Progenitor cell of endocrine pancreas (in vitro differentiated cells): ENCODE data around the gene ATG7. TPM values are rescaled to one million over a fixed set of nuclear protein-coding genes. Genes with fewer than 3 reads are reported as not detected.

ENCODE experiments used
- DNase-seq: peaks from one replicate; pipeline ENCODE4 v3.0.0; 2021; ENCODE audit warnings: low spot score; ENCODE audit not compliant: unreplicated experiment
- H3K27ac Mint-ChIP-seq: 2 replicates; pipeline ENCODE4 v1.8.0; 2021; ENCODE audit warnings: mild to moderate bottlenecking, moderate library complexity, mixed read lengths
- H3K27me3 Mint-ChIP-seq: 2 replicates; pipeline ENCODE4 v1.8.0; 2021; ENCODE audit warnings: mixed read lengths
- H3K36me3 Mint-ChIP-seq: 2 replicates; pipeline ENCODE4 v1.8.0; 2022; ENCODE audit warnings: mixed read lengths; ENCODE audit not compliant: insufficient read depth
- H3K4me1 Mint-ChIP-seq: 2 replicates; pipeline ENCODE4 v1.8.0; 2021; ENCODE audit warnings: low read depth, mixed read lengths
- H3K4me3 Mint-ChIP-seq: 2 replicates; pipeline ENCODE4 v1.8.0; 2021; ENCODE audit warnings: low read depth, mild to moderate bottlenecking, moderate library complexity, mixed read lengths
- H3K9me3 Mint-ChIP-seq: 2 replicates; pipeline ENCODE4 v1.8.0; 2021; ENCODE audit warnings: low read depth, mixed read lengths
- CTCF ChIP-seq: fragments of 200-600 bp; sonication (generic); IDR thresholded peaks from one replicate; pipeline ENCODE4 v1.5.0; 2021; ENCODE audit warnings: antibody characterized with exemption, mild to moderate bottlenecking; ENCODE audit not compliant: unreplicated experiment
- total RNA-seq: library from RNA; stranded (reverse); gene quantifications from 2 replicates; pipeline ENCODE4 v1.2.1, GENCODE V29; 2021

The ATG7 gene
- total RNA-seq, 1 donor from 2014 or later = 29.1 TPM

DNA sequence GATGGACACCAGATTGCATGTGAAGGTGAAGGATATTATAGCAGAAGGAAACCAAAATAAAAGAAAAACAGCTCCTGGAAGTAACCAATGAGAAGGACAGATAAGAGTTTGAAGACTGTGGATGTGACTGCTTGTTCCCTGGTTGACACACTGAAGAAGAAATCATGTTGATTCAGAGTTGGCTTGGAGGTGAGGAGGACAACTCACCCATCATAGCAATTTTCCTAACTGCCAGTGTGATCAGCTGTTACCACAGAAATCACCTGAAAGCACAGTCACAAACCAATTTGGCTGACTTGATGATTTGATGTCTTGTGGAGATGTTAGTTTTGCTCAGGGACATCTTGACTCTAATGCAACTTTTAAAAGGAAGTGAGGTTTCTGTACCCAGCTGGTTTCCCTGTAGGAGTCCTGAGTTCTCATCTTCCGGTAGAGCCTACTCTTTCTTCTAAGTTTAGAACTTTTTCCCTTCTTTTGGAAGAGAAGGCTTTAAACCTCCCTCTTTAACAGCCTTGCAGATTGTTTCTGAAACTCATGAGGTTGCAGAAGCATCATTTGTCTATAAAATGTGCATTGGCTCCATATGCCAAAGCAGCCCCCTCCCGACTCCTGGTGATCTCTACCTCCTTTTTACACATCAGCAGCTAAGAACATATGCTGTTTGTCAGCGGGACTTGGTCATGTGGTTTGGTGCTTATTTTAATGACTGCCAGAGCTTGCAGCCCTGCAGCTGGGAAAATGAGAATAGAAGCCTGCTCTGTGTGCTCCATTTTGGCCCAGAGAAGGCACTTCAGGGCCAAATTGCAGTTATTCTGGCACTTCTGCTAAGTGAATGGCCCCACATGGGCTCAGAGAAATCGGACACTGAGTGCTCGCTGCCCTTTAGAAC, 10.3 kb downstream of the ATG7 start:
- H3K36me3 Mint-ChIP-seq = peaks cover 3% of the 10 kb centered on the region
- TF ChIP-seq CTCF = no peak

GRCh38 chr3:11283139-11283475, 10.9 kb downstream of the ATG7 start:
- Mint-ChIP-seq H3K27ac (no peak overlapping the region), H3K9me3 (no peaks in the 10 kb centered on the region), H3K27me3 (no peaks in the 10 kb centered on the region), H3K4me3 (no peak overlapping the region), H3K36me3 (peaks cover 3% of the 10 kb centered on the region), H3K4me1 (no peaks in the 10 kb centered on the region)
- DNase-seq = no peak
- TF ChIP-seq CTCF = no peak

More for the DNA sequence above, 10.3 kb downstream of the ATG7 start:
- Mint-ChIP-seq H3K4me3 (no peak overlapping the region), H3K4me1 (no peaks in the 10 kb centered on the region), H3K27me3 (no peaks in the 10 kb centered on the region), H3K27ac (no peak overlapping the region), H3K9me3 (no peaks in the 10 kb centered on the region)
- no peak for DNase-seq

DNA sequence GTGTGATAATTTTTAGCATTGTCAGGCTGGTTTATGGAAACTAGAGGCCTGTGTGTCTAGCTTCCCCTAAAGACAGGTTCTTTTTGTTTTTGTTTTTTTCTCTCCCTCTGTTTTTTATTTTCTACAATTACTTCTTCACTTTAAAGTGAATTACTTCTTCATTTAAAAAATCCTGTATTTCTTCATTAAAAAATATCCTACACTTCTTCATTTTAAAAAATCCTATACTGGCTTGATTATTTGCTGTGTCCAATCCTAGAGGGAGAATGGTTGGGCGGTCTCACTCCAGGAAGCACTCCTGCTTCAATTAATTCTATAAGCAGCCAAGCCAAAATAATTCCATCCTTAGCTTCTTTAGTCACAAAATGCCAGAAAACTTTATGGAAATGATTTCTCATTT, 11.8 kb downstream of the ATG7 start:
- Mint-ChIP-seq H3K9me3 (no peaks in the 10 kb centered on the region), H3K27me3 (no peaks in the 10 kb centered on the region), H3K4me3 (no peak overlapping the region), H3K27ac (peak overlapping the region; percentile 46), H3K4me1 (no peaks in the 10 kb centered on the region), H3K36me3 (peaks cover 2% of the 10 kb centered on the region)
- no peak for TF ChIP-seq CTCF
- DNase-seq = no peak

DNA sequence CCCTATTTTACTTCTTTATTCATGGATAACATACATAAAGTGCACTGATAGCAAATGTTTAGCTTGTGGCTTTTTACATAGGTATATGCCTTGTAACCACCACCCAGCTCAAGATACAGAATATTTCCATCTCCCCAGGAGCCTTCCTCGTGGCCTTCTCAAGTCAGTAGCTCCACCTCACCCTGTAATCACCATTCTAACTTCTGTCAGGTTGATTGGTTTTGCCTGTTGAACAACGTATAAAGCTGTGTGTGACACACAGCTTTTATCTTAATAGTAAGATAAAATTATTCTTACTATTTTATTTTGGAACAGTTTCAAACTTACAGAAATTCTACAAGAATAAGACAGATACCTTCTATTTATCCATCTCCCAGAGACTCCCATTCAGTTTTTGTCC, 13.3 kb downstream of the ATG7 start:
- no peak for DNase-seq
- H3K9me3 Mint-ChIP-seq = no peaks in the 10 kb centered on the region
- TF ChIP-seq CTCF = no peak
- no peak overlapping the region for H3K27ac Mint-ChIP-seq
- peaks cover 2% of the 10 kb centered on the region for H3K36me3 Mint-ChIP-seq
- H3K4me3 Mint-ChIP-seq = no peak overlapping the region
- H3K27me3 Mint-ChIP-seq = no peaks in the 10 kb centered on the region
- H3K4me1 Mint-ChIP-seq = no peaks in the 10 kb centered on the region

DNA sequence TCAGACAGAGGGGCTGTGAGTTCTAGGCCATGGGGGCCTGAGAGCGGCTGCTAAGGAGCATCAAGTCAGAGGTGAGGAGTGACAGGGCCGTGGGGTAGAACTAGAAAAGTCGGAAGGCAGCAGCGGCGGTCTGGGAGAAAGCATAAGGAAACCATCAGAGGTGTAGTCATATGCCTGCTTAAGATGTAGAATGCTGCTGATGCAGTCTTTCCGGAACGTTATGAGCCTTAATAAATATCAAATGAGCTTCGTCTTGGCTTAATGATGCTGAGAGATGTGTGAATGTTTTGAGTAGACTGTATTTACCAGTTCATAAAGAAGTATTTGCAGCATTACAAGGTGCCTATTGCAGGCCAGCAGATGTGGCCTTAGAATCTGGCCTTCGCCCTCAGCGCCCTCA, 15.2 kb downstream of the ATG7 start:
- Mint-ChIP-seq H3K4me3 (no peak overlapping the region), H3K36me3 (no peaks in the 10 kb centered on the region), H3K27ac (peak overlapping the region; percentile 8), H3K4me1 (no peaks in the 10 kb centered on the region), H3K9me3 (no peaks in the 10 kb centered on the region), H3K27me3 (no peaks in the 10 kb centered on the region)
- DNase-seq = no peak
- no peak for TF ChIP-seq CTCF
